IMR-90 (cell line): Measurements from ENCODE around the gene TTC23L. TPM values are rescaled to one million over a fixed set of nuclear protein-coding genes. Genes with fewer than 3 reads are reported as not detected.
A peak's percentile ranks its signal among the peaks of the same experiment; 100 is the strongest.

Experiments used
- ATAC-seq: fragments of 200-7000 bp; cut with Tn5 transposase; 2 replicates; pipeline ENCODE4 v1.9.1; 2020; ENCODE audit warnings: low read depth, mild to moderate bottlenecking, moderate library complexity
- BruUV-seq: library from RNA; stranded (reverse); fragments of 400-500 nt; replicated peaks from 2 replicates; lab custom pipeline; 2021; lab: Mats Ljungman, UMichigan
- CTCF ChIA-PET: fragments of 300-600 bp; formaldehyde crosslinking; extraction: SDS; loops from one replicate; lab custom pipeline; 2021; ENCODE audit warnings: antibody characterized with exemption; lab: Yijun Ruan, JAX
- POLR2A ChIA-PET: fragments of 300-600 bp; sonication (Branson Sonifier 250); formaldehyde crosslinking; loops from one replicate; lab custom pipeline; 2022; ENCODE audit warnings: antibody characterized with exemption; ENCODE audit not compliant: unreplicated experiment; lab: Charles Lee
- DNase-seq: peaks from one replicate; pipeline ENCODE4 v3.0.0; 2013
- H2AFZ ChIP-seq: replicated peaks from 2 replicates; pipeline ENCODE3; 2013; ENCODE audit warnings: low read length, mild to moderate bottlenecking; ENCODE audit not compliant: poor library complexity
- H2AK5ac ChIP-seq: 2 replicates; pipeline ENCODE4 v1.6.1; 2013; ENCODE audit warnings: low read depth, low read length, inconsistent platforms
- H2AK9ac ChIP-seq: replicated peaks from 2 replicates; pipeline ENCODE3; 2013; ENCODE audit warnings: mild to moderate bottlenecking, low read depth, low read length, moderate library complexity; ENCODE audit not compliant: poor library complexity
- H2BK120ac ChIP-seq: 2 replicates; pipeline ENCODE4 v1.6.1; 2013; ENCODE audit warnings: low read depth, low read length, inconsistent platforms
- H2BK15ac ChIP-seq: 3 replicates; pipeline ENCODE4 v1.6.1; 2013; ENCODE audit warnings: low read depth, low read length, inconsistent platforms
- H2BK20ac ChIP-seq: 2 replicates; pipeline ENCODE4 v1.6.1; 2013; ENCODE audit warnings: low read depth, mild to moderate bottlenecking, inconsistent platforms, low read length, moderate library complexity
- H2BK5ac ChIP-seq: 2 replicates; pipeline ENCODE4 v1.6.1; 2013; ENCODE audit warnings: mild to moderate bottlenecking, low read depth, low read length, inconsistent platforms; ENCODE audit not compliant: poor library complexity, severe bottlenecking
- H3K14ac ChIP-seq: replicated peaks from 2 replicates; pipeline ENCODE4 v1.6.1; 2013; ENCODE audit warnings: low read depth, low read length, inconsistent platforms
- H3K18ac ChIP-seq: 2 replicates; pipeline ENCODE4 v1.6.1; 2013; ENCODE audit warnings: low read depth, low read length, control low read depth
- H3K23ac ChIP-seq: 2 replicates; pipeline ENCODE4 v1.6.1; 2013; ENCODE audit warnings: low read depth, low read length, inconsistent platforms
- H3K27ac ChIP-seq: 2 replicates; pipeline ENCODE4 v1.5.1; 2013; ENCODE audit warnings: mild to moderate bottlenecking, control low read depth, low read length; ENCODE audit not compliant: insufficient read depth
- H3K27me3 ChIP-seq: 2 replicates; pipeline ENCODE4 v1.6.1; 2013; ENCODE audit warnings: low read length; ENCODE audit not compliant: control insufficient read depth, insufficient read depth
- H3K36me3 ChIP-seq: 2 replicates; pipeline ENCODE4 v1.6.1; 2013; ENCODE audit warnings: low read length, mixed read lengths; ENCODE audit not compliant: control insufficient read depth, insufficient read depth
- H3K4ac ChIP-seq: 2 replicates; pipeline ENCODE4 v1.6.1; 2013; ENCODE audit warnings: low read depth, low read length, inconsistent platforms
- H3K4me1 ChIP-seq: 2 replicates; pipeline ENCODE4 v1.6.1; 2013; ENCODE audit warnings: low read length, mixed read lengths; ENCODE audit not compliant: control insufficient read depth, insufficient read depth
- H3K4me2 ChIP-seq: 2 replicates; pipeline ENCODE4 v1.6.1; 2013; ENCODE audit warnings: low read depth, mild to moderate bottlenecking, control low read depth, low read length, moderate library complexity
- H3K4me3 ChIP-seq: 2 replicates; pipeline ENCODE4 v1.5.1; 2013; ENCODE audit warnings: low read depth, mild to moderate bottlenecking, control low read depth, low read length, moderate library complexity; ENCODE audit not compliant: insufficient read depth
- H3K56ac ChIP-seq: 2 replicates; pipeline ENCODE4 v1.6.1; 2013; ENCODE audit warnings: low read length, inconsistent platforms; ENCODE audit not compliant: insufficient read depth; ENCODE audit errors: extremely low read depth
- H3K79me1 ChIP-seq, 2 experiments: 2 replicates each; pipeline ENCODE4 v1.6.1; 2013; ENCODE audit warnings: low read length in 2 of 2, inconsistent platforms in 1 of 2, low read depth in 1 of 2
- H3K9ac ChIP-seq: 2 replicates; pipeline ENCODE4 v1.6.1; 2013; ENCODE audit warnings: low read depth, low read length, control low read depth
- H3K9me1 ChIP-seq: 2 replicates; pipeline ENCODE4 v1.6.1; 2013; ENCODE audit warnings: low read length, inconsistent platforms; ENCODE audit not compliant: insufficient read depth
- H3K9me3 ChIP-seq: 2 replicates; pipeline ENCODE4 v1.6.1; 2013; ENCODE audit warnings: low read length; ENCODE audit not compliant: control insufficient read depth, insufficient read depth
- H4K20me1 ChIP-seq: 2 replicates; pipeline ENCODE4 v1.6.1; 2013; ENCODE audit warnings: low read length, inconsistent platforms; ENCODE audit not compliant: insufficient read depth
- H4K5ac ChIP-seq: 2 replicates; pipeline ENCODE4 v1.6.1; 2013; ENCODE audit warnings: mild to moderate bottlenecking, low read depth, low read length, control low read depth
- H4K8ac ChIP-seq, 2 experiments: 2 replicates each; pipeline ENCODE4 v1.6.1; 2013; ENCODE audit warnings: low read depth in 2 of 2, low read length in 2 of 2, control low read depth in 1 of 2, inconsistent platforms in 1 of 2
- H4K91ac ChIP-seq: 2 replicates; pipeline ENCODE4 v1.6.1; 2013; ENCODE audit warnings: low read depth, low read length, inconsistent platforms; ENCODE audit not compliant: insufficient read depth
- BHLHE40 ChIP-seq: fragments of 150-350 bp; IDR thresholded peaks from 2 replicates; pipeline ENCODE4 v1.6.1; 2016; ENCODE audit warnings: mild to moderate bottlenecking, low read depth, low read length
- CTCF ChIP-seq: conservative IDR thresholded peaks from 2 replicates; pipeline ENCODE4 v1.5.1; 2012; ENCODE audit warnings: mild to moderate bottlenecking, low read depth, low read length, improper control_type of control experiment
- MAZ ChIP-seq: IDR thresholded peaks from 2 replicates; pipeline ENCODE4 v1.6.1; 2012; ENCODE audit warnings: low read depth, mild to moderate bottlenecking, low read length, improper control_type of control experiment, moderate library complexity, borderline replicate concordance
- MXI1 ChIP-seq: IDR thresholded peaks from 2 replicates; pipeline ENCODE4 v1.6.1; 2012; ENCODE audit warnings: low read depth, mild to moderate bottlenecking, low read length, moderate library complexity, borderline replicate concordance
- POLR2A ChIP-seq: IDR thresholded peaks from 2 replicates; pipeline ENCODE4 v1.6.1; 2012; ENCODE audit warnings: mild to moderate bottlenecking, low read depth, low read length
- RAD21 ChIP-seq: IDR thresholded peaks from 2 replicates; pipeline ENCODE4 v1.6.1; 2012; ENCODE audit warnings: low read length, improper control_type of control experiment
- SMC3 ChIP-seq: fragments of 150-350 bp; IDR thresholded peaks from 2 replicates; pipeline ENCODE4 v1.6.1; 2016; ENCODE audit warnings: low read depth, mild to moderate bottlenecking, antibody characterized with exemption, low read length, moderate library complexity
- WGBS, 2 experiments: methylation state at CpG; one replicate each; pipeline versions ENCODE4 v1.1.5 to v1.1.7; 2013; ENCODE audit warnings: missing lambda C conversion rate in 2 of 2; ENCODE audit not compliant: insufficient read length in 1 of 2; ENCODE audit errors: extremely low coverage in 2 of 2; 5-methylcytosine and 5-hydroxymethylcytosine counted together
- dilution Hi-C: fragments of 300-500 bp; cut with HindIII; formaldehyde crosslinking; loops from one replicate; pipeline ENCODE4 v1.14.3; 2018; ENCODE audit warnings: low sequenced_read_pairs; ENCODE audit not compliant: unreplicated experiment
- in situ Hi-C: fragments of 300-500 bp; cut with MboI; formaldehyde crosslinking; loops from 3 replicates; pipeline ENCODE4 v1.14.3; 2019; ENCODE audit warnings: low sequenced_read_pairs, inconsistent platforms, mixed read lengths
- intact Hi-C: fragments of 100-400 bp; cut with micrococcal nuclease; formaldehyde crosslinking; loops from 2 replicates; pipeline ENCODE4 v1.10.0; 2022
- polyA plus RNA-seq, 3 experiments: library from polyadenylated mRNA; depleted of rRNA; stranded (reverse); fragments of >200 nt; gene quantifications; 2 replicates each; pipeline ENCODE4 v1.2.3, GENCODE V29; 2012; ENCODE audit warnings: low replicate concordance in 1 of 3
- total RNA-seq: library from RNA; depleted of rRNA; stranded (reverse); fragments of >200 nt; gene quantifications from 2 replicates; pipeline ENCODE4 v1.2.3, GENCODE V29; 2012

TTC23L gene
- total and polyA plus RNA-seq, 2 of the 4 experiments (the other 2 are of a cell fraction): under 0.01 TPM; not detected in 1

- WGBS, 2 experiments: no CpG with 5 or more reads among the region's 3 CpGs
- TF ChIP-seq RAD21 (peak; percentile 92), BHLHE40 (no peak), POLR2A (0 out of 2 replicates have a peak, but pooled peaks have one; percentile 38), MXI1 (no peak), SMC3 (peak; percentile 94), CTCF (peak; percentile 84), MAZ (no peak)
- H2AFZ ChIP-seq: no peak overlapping the region
- no peaks in the 10 kb centered on the region for H3K79me1 ChIP-seq
- H2BK5ac ChIP-seq: no peak overlapping the region
- no peaks in the 10 kb centered on the region for H3K9me1 ChIP-seq
- H3K27ac ChIP-seq: no peak overlapping the region
- H3K4me2 ChIP-seq: no peak overlapping the region
- no TSS peak for BruUV-seq
- H2AK9ac ChIP-seq: no peak overlapping the region
- H3K14ac ChIP-seq: no peak overlapping the region
- no peak overlapping the region for H3K4ac ChIP-seq
- H4K8ac ChIP-seq: no peak overlapping the region
- no peak overlapping the region for H4K5ac ChIP-seq
- POLR2A ChIA-PET: interaction anchor here (0.6 kb wide), 1 partner anchor 375 kb away, joined by 3 read pairs; no protein-coding TSS in a partner anchor
- no peak overlapping the region for H4K91ac ChIP-seq
- peaks cover 9% of the 10 kb centered on the region; the same call in 1 of the 2 replicates for H3K36me3 ChIP-seq
- H3K9me3 ChIP-seq: no peaks in the 10 kb centered on the region
- H3K4me1 ChIP-seq: no peaks in the 10 kb centered on the region
- no peaks in the 10 kb centered on the region for H4K20me1 ChIP-seq
- no peak overlapping the region for H3K9ac ChIP-seq
- DNase-seq: peak; percentile 77
- peak; percentile 90 for ATAC-seq
- CTCF ChIA-PET: interaction anchor here (0.7 to 1.6 kb wide), 9 partner anchors 26 to 423 kb away, joined by 3 to 13 read pairs (median 3); no protein-coding TSS in a partner anchor
- intact Hi-C loops (loop anchor here (1.0 to 5.0 kb wide), 5 partner anchors 56 to 424 kb away; no protein-coding TSS in a partner anchor), in situ Hi-C loops (loop anchor here (25.0 kb wide), 1 partner anchor 911 kb away; the partner anchor contains the start of gene SLC45A2), dilution Hi-C loops (no loop called here)
- no peak overlapping the region for H3K23ac ChIP-seq
- no peak overlapping the region for H3K18ac ChIP-seq
- H2AK5ac ChIP-seq: no peak overlapping the region
- no peak overlapping the region for H2BK20ac ChIP-seq
- no peak overlapping the region for H3K4me3 ChIP-seq
- no peak overlapping the region for H2BK15ac ChIP-seq
- no peaks in the 10 kb centered on the region for H3K27me3 ChIP-seq
- no peak overlapping the region for H3K56ac ChIP-seq
- no peak overlapping the region for H2BK120ac ChIP-seq
Observed at GRCh38 chr5:34898258-34898895, 59.4 kb downstream of the TTC23L start.
